Activated CD8-positive, alpha-beta T cell treated with anti-CD3 and anti-CD28 coated beads for 36 hours (primary cell): Measurements from ENCODE around the gene DLX2. TPM values are rescaled to one million over a fixed set of nuclear protein-coding genes. Genes with fewer than 3 reads are reported as not detected.

Source experiments
- ATAC-seq: fragments of 200-7000 bp; cut with Tn5 transposase; one replicate; pipeline ENCODE4 v1.10.0; 2021; ENCODE audit warnings: mild to moderate bottlenecking, moderate library complexity
- CTCF ChIA-PET: fragments of 350-600 bp; sonication (Branson Sonifier 250); formaldehyde crosslinking; loops from one replicate; lab custom pipeline; 2021; ENCODE audit warnings: antibody characterized with exemption; lab: Charles Lee
- POLR2A ChIA-PET: fragments of 350-600 bp; sonication (Branson Sonifier 250); formaldehyde crosslinking; loops from one replicate; lab custom pipeline; 2021; ENCODE audit warnings: antibody characterized with exemption; lab: Charles Lee
- DNase-seq: peaks from one replicate; pipeline ENCODE4 v3.0.0-alpha.2; 2020
- H3K27ac Mint-ChIP-seq: one replicate; pipeline ENCODE4 v1.8.0; 2021; ENCODE audit warnings: mild to moderate bottlenecking, mixed read lengths
- H3K27me3 Mint-ChIP-seq: one replicate; pipeline ENCODE4 v1.8.0; 2021; ENCODE audit warnings: mixed read lengths
- H3K36me3 Mint-ChIP-seq: one replicate; pipeline ENCODE4 v1.8.0; 2021; ENCODE audit warnings: low read depth, mixed read lengths
- H3K4me1 Mint-ChIP-seq: one replicate; pipeline ENCODE4 v1.8.0; 2021; ENCODE audit warnings: low read depth, mixed read lengths
- H3K4me3 Mint-ChIP-seq: one replicate; pipeline ENCODE4 v1.8.0; 2021; ENCODE audit warnings: mild to moderate bottlenecking, moderate library complexity, mixed read lengths
- H3K9me3 Mint-ChIP-seq: one replicate; pipeline ENCODE4 v1.8.0; 2021; ENCODE audit warnings: mixed read lengths
- intact Hi-C: fragments of 100-400 bp; cut with micrococcal nuclease; formaldehyde crosslinking; loops from one replicate; pipeline ENCODE4 v1.10.0; 2022
- total RNA-seq, 2 experiments: library from RNA; stranded (reverse); gene quantifications; one replicate each; pipeline ENCODE4 v1.2.3, GENCODE V29; 2021
- TF ChIP-seq, protein P1 (sequence below): fragments of 200-600 bp; IDR thresholded peaks from one replicate; pipeline ENCODE4 v1.8.0; 2022; ENCODE audit warnings: antibody characterized with exemption, mild to moderate bottlenecking

DLX2 gene
- total RNA-seq, 2 experiments from 2014 or later = not detected

- H3K27me3 Mint-ChIP-seq = peaks cover 66% of the 10 kb centered on the region
- TF ChIP-seq, protein P1, sequence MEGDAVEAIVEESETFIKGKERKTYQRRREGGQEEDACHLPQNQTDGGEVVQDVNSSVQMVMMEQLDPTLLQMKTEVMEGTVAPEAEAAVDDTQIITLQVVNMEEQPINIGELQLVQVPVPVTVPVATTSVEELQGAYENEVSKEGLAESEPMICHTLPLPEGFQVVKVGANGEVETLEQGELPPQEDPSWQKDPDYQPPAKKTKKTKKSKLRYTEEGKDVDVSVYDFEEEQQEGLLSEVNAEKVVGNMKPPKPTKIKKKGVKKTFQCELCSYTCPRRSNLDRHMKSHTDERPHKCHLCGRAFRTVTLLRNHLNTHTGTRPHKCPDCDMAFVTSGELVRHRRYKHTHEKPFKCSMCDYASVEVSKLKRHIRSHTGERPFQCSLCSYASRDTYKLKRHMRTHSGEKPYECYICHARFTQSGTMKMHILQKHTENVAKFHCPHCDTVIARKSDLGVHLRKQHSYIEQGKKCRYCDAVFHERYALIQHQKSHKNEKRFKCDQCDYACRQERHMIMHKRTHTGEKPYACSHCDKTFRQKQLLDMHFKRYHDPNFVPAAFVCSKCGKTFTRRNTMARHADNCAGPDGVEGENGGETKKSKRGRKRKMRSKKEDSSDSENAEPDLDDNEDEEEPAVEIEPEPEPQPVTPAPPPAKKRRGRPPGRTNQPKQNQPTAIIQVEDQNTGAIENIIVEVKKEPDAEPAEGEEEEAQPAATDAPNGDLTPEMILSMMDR = no peak
- ChIA-PET CTCF (interaction anchor here (0.6 to 2.1 kb wide), 8 partner anchors 8 to 395 kb away, joined by 3 to 8 read pairs (median 4); partner anchors contain the start of genes DLX1 and METAP1D), POLR2A (interaction anchor here (0.9 kb wide), 1 partner anchor 18 kb away, joined by 3 read pairs; no protein-coding TSS in a partner anchor)
- ATAC-seq = peak; percentile 25
- H3K4me3 Mint-ChIP-seq = peak overlapping the region; percentile 8
- H3K9me3 Mint-ChIP-seq = no peaks in the 10 kb centered on the region
- intact Hi-C loops = no loop called here
- H3K4me1 Mint-ChIP-seq = peaks cover 56% of the 10 kb centered on the region
- peak; percentile 71 for DNase-seq
- no peak overlapping the region for H3K27ac Mint-ChIP-seq
- H3K36me3 Mint-ChIP-seq = no peaks in the 10 kb centered on the region
Measured at GRCh38 chr2:172098650-172099471, 3.8 kb downstream of the DLX2 start.

DNA sequence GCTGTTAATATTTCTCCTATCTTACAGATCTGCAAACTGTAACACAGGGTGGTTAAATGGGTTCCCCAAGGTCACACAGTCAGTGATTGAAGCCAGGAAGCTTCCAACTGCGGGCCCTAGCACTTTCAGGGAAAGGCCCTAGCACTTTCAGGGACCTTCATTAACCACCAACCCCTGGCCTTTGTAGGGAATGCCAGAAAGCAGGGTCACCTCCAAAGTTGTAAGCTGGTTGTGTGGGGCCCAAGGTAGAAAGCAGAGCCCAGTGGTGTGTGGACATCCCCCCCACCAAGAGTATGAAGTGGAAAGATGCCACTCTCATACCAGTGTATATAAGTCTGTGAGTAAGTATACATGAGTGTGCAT lies 4.4 kb downstream of the DLX2 start:
- no peaks in the 10 kb centered on the region for H3K36me3 Mint-ChIP-seq
- ATAC-seq (no peak), DNase-seq (no peak)
- POLR2A ChIA-PET = no interaction called here
- peaks cover 66% of the 10 kb centered on the region for H3K27me3 Mint-ChIP-seq
- peak overlapping the region; percentile 8 for H3K4me3 Mint-ChIP-seq
- CTCF ChIA-PET = interaction anchor here (1.1 to 2.1 kb wide), 4 partner anchors 9 to 394 kb away, joined by 3 to 6 read pairs (median 5); partner anchors contain the start of gene DLX1
- no peaks in the 10 kb centered on the region for H3K9me3 Mint-ChIP-seq
- TF ChIP-seq, protein P1 = no peak
- H3K4me1 Mint-ChIP-seq = peaks cover 53% of the 10 kb centered on the region
- intact Hi-C loops = no loop called here
- no peak overlapping the region for H3K27ac Mint-ChIP-seq

DNA sequence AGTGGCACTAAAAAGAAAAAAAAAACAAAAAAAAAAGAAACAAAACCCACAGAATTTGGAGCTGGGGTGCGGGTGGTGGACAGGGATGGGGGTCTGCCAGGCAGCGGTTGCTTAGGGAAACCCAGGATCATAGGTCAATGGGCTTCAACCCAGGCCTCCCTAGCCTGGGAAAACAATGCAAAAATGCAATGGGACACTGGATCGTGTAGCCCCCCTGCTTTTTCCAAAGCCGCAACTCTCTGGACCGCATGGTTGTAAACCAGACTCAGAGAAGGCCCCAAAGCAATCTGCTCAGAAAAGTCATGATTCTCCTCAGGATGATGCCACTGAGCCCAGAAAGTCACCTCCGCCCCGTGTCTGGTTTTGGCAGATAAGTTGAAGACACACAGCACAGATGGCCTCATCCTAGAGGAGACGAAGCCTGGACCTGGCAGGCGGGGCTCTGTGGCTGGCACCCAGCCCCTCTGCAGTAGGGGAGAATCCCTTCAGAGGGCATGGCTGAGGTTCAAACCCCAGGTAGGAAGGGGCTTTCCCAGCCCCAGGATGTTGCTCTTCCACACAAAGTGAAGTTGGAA lies 5.1 kb downstream of the DLX2 start:
- no peaks in the 10 kb centered on the region for H3K9me3 Mint-ChIP-seq
- ChIA-PET POLR2A (no interaction called here), CTCF (interaction anchor here (1.1 to 1.2 kb wide), 2 partner anchors 9 to 394 kb away, joined by 3 to 4 read pairs; no protein-coding TSS in a partner anchor)
- peaks cover 68% of the 10 kb centered on the region for H3K27me3 Mint-ChIP-seq
- H3K4me1 Mint-ChIP-seq = peaks cover 51% of the 10 kb centered on the region
- intact Hi-C loops = no loop called here
- TF ChIP-seq, protein P1 = no peak
- no peaks in the 10 kb centered on the region for H3K36me3 Mint-ChIP-seq
- no peak overlapping the region for H3K27ac Mint-ChIP-seq
- ATAC-seq (no peak), DNase-seq (peak; percentile 37)
- no peak overlapping the region for H3K4me3 Mint-ChIP-seq

GRCh38 chr2:172096626-172097547 lies 5.8 kb downstream of the DLX2 start:
- POLR2A ChIA-PET = interaction anchor here (1.8 kb wide), 1 partner anchor 15 kb away, joined by 6 read pairs; no protein-coding TSS in a partner anchor
- ATAC-seq (no peak), DNase-seq (peak; percentile 33)
- no peaks in the 10 kb centered on the region for H3K9me3 Mint-ChIP-seq
- no peak overlapping the region for H3K27ac Mint-ChIP-seq
- H3K36me3 Mint-ChIP-seq = no peaks in the 10 kb centered on the region
- peaks cover 49% of the 10 kb centered on the region for H3K4me1 Mint-ChIP-seq
- TF ChIP-seq, protein P1 = no peak
- H3K27me3 Mint-ChIP-seq = peaks cover 72% of the 10 kb centered on the region
- CTCF ChIA-PET = interaction anchor here (0.6 to 2.6 kb wide), 8 partner anchors 8 to 365 kb away, joined by 3 to 9 read pairs (median 6); no protein-coding TSS in a partner anchor
- peak overlapping the region; percentile 47 for H3K4me3 Mint-ChIP-seq
- intact Hi-C loops = no loop called here
